HG03139 (cell line): ENCODE results near the gene PDXP.
A peak's percentile ranks its signal among the peaks of the same experiment; 100 is the strongest.
"Not testable (repeated sequence)": the region's sequence is repeated elsewhere in the genome, so short reads cannot be mapped to it uniquely, and the experiment has no call there.

Experiments used
- ATAC-seq: cut with Tn5 transposase; IDR thresholded peaks from one replicate; pipeline ENCODE4 v1.9.1; 2021; ENCODE audit not compliant: unreplicated experiment

PDXP gene

GRCh38 chr22:37672920-37673455, 14.5 kb downstream of the PDXP start:
- ATAC-seq: no peak

GRCh38 chr22:37674248-37674647, 15.7 kb downstream of the PDXP start:
- ATAC-seq: no peak

- ATAC-seq: peak; percentile 42
Measured at GRCh38 chr22:37674951-37675929, 16.7 kb downstream of the PDXP start, which contains the start of gene LGALS1. LGALS1 (plus strand) TSS chr22:37675636; CDS start chr22:37675703, 67 bp downstream.

- ATAC-seq: no peak
Measured at GRCh38 chr22:37675930-37676735, 17.6 kb downstream of the PDXP start.

GRCh38 chr22:37676736-37677492, 18.4 kb downstream of the PDXP start:
- ATAC-seq: peak; percentile 55

GRCh38 chr22:37677493-37677974, 19.0 kb downstream of the PDXP start:
- ATAC-seq: no peak

GRCh38 chr22:37678372-37678771, 19.8 kb downstream of the PDXP start:
- ATAC-seq: no peak

- no peak for ATAC-seq
Measured at GRCh38 chr22:37679670-37680069, 21.1 kb downstream of the PDXP start.

- ATAC-seq: no peak
Measured at GRCh38 chr22:37680191-37680851, 21.8 kb downstream of the PDXP start.

- no peak for ATAC-seq
Measured at GRCh38 chr22:37681001-37681424, 22.5 kb downstream of the PDXP start.

- ATAC-seq: no peak
Measured at GRCh38 chr22:37681556-37682049, 23.1 kb downstream of the PDXP start.

GRCh38 chr22:37684803-37685615, 26.5 kb downstream of the PDXP start:
- no peak for ATAC-seq

GRCh38 chr22:37686002-37686982, 27.8 kb downstream of the PDXP start, which contains the start of gene NOL12:
NOL12 (plus strand) TSS chr22:37686343; CDS start chr22:37686393, 50 bp downstream.
- ATAC-seq: peak; percentile 78

GRCh38 chr22:37690407-37690806, 31.9 kb downstream of the PDXP start:
- ATAC-seq: no peak

GRCh38 chr22:37690901-37691504, 32.5 kb downstream of the PDXP start:
- ATAC-seq: no peak

GRCh38 chr22:37692627-37693285, 34.2 kb downstream of the PDXP start:
- ATAC-seq: no peak

- not testable (repeated sequence) for ATAC-seq
Measured at GRCh38 chr22:37694131-37694530, 35.6 kb downstream of the PDXP start.
